Effector CD8-positive, alpha-beta T cell (primary cell): ENCODE results near the gene OTOG.

Experiments used
- DNase-seq: peaks from one replicate; lab custom pipeline; 2025; lab: John Stamatoyannopoulos, UW

The OTOG gene

DNA sequence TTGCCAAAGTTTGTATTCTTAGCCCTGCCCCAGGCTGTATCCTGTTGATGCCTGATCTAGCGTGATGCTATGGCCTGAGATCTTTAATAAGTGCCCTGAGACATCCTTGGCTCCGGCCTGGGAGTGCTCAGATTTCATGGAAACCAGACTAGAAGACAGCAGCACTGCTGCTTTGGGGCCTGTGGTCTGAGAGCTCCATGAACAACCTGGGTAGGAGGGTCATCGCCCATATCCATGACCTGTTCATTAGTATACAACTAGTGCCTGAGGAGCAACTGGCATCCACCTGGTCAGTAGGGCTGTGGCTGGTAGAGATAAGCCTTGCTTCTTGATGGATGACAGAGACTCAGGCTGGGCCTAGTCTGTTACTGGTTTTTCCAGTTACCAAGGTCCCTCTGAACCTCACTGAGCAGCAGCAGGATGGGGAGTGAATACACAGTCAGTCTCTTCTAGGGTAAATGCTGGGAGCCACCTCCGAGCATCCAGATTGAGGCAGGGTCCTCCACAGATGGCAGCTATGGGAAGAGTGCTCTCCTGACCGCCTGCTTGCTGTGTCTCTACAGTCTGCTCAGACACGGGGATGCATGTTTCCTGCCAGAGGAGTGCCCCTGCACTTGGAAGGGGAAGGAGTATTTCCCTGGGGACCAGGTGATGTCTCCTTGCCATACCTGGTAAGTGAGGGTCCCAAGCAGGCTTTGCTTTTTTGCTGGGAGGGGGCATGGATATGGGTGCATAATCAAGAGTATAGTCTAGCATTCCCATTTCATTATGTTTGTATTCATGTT is 39.0 kb downstream of the OTOG start:
- no peak for DNase-seq

DNA sequence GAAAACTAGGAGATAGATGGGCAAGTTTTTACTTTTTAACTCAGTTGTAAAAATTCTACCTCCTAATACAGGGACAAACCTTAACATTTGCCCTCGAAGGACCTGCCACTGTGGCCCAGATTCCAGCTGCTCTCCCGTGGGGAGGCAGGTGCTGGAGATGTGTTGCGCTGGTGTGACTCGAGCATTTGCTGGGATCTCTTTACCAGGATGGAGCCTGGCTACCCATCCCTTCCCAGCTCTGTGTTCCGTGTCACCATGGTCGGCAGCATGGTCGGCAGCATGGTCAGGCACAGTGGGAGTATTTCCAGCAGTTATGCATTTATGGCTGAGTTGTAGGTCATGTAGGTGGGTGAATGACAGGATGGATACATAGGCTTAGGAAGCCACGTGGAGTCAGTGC is 41.1 kb downstream of the OTOG start:
- DNase-seq = no peak

GRCh38 chr11:17588721-17589120 is 41.7 kb downstream of the OTOG start:
- DNase-seq = no peak

DNA sequence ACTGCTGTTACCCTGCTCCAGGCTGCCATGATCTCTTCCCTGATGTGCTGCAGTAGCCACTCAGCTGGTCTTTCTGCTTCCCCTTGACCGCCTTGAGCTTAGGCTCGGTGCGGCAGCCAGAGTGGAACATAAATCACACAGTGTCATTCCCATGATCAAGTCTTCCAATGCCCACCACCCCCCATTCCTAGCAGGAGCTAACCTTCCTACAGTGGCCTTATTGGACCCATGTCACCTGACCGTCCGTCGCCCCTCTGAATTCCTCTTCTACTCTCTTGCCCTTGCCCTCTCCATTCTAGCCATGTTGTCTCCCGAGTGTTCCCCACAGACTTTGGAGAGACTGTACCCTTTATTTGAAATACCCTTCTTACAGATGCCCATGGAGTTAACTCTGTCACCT is 43.4 kb downstream of the OTOG start:
- DNase-seq = no peak

DNA sequence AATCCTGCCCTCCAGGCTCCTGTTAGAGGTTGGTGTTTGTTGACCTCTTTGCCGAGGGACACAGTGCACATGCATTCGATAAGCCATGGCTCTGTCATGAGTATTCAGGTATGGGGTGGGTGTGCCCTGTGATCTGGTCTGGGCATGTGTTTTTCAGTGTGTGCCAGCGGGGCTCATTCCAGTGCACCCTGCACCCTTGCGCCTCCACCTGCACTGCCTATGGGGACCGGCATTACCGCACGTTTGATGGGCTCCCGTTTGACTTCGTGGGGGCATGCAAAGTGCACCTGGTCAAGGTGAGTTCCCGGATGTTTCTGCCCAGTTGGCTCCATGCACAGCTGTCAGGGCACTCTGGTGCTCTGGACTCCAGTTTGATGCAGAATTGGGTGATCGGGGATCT is 44.2 kb downstream of the OTOG start:
- no peak for DNase-seq

- no peak for DNase-seq
Observed at GRCh38 chr11:17593466-17594245, 46.6 kb downstream of the OTOG start.

- no peak for DNase-seq
Observed at GRCh38 chr11:17594686-17595192, 47.7 kb downstream of the OTOG start.

DNA sequence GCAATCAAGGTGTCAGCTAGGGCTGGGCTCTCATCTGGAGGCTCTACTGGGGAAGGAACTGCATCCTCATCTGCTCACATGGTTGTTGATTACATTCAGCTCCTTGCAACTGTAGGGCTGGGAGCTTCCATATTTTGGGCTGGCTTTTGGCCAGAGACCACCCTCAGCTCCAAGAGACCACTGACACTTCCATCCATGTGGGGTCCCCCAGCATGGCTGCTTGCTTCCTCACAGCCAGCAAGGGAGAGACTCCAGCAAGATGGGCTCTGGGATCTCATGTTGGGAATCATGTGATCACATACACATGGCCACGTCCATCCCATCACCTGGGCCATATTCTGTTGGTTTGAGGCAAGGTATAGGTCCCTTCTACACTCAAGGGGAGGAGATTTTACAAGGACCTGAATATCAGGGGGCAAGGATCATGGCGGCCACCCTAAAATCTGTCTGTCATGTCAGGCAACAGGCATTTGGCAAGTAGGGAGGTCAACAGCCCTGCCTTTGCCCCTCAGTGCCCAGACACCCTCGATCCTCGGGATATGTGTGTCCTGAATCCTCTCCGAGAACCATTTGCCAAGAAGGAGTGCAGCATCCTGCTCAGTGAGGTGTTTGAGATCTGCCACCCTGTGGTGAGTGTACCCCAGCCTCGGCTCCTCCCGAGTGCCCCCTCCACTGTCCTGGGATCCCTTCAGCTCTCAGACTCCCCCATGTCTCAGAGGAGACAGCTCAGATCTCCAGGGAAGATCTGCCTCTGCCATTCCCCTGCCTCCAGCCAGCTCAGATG is 48.7 kb downstream of the OTOG start:
- DNase-seq = no peak

- no peak for DNase-seq
Observed at GRCh38 chr11:17596310-17596669, 49.2 kb downstream of the OTOG start.

- no peak for DNase-seq
Observed at GRCh38 chr11:17596711-17597110, 49.7 kb downstream of the OTOG start.

- DNase-seq = no peak
Observed at GRCh38 chr11:17597770-17598169, 50.7 kb downstream of the OTOG start.

DNA sequence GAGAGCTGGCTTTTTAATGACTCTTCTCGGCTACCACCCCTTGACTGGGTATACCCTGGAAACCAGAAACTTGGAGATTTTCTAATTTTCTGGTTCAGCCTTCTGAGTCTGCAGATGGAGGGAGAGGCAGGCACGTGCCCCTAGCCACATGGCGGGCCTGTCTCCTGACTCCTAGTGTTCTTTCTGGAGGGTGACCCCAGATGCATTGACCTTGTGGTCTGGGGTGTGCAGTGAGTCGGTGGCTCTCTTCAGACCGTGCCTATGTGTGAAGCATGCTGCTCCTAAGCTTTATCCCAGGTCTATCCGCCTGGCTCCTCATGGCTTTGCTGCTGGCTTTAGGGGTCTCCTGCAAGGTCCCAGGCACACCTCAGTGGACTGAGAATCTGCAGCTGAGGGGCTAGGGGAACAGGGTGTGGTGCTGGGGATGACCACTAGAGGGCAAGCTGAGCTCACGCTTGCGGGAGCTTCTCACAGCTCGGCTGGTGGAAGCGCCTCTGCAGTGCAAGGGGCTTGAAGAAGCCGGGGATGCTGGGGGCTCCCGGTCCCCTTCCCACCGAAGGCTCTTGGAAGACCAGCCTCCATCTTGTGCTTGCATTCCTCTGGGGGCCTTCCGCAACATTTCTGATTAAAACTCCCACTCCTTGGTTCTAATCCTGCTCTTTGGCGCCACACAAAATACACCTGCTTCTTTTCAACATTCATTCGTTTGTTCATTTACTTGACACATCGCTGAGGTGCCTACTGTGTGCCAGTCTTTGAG is 51.8 kb downstream of the OTOG start:
- peak; percentile 37 for DNase-seq

DNA sequence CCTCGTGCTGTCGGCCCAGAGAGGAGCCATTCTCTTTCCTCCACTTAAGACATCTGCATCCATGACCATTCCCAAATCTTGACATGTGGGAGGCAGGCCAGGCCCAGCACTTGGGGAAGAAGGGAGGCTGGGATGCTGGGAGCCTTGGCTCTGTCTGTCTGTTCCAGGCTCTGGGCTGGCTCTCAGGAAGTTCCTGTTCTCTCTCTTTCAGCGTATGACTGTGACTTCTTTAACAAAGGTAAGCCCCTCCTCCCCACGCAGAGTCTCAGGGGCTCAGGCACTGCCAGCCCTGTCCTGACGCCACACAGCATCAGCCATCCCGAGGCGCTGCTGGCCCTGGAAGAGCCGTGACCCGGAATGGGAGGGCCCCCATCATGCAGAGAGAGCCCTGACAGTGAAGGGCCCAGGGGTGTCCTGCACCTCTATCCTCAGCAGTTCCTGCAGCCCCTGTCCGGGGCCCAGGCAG is 52.4 kb downstream of the OTOG start:
- DNase-seq = no peak

GRCh38 chr11:17600316-17601255 is 53.5 kb downstream of the OTOG start:
- DNase-seq = no peak

DNA sequence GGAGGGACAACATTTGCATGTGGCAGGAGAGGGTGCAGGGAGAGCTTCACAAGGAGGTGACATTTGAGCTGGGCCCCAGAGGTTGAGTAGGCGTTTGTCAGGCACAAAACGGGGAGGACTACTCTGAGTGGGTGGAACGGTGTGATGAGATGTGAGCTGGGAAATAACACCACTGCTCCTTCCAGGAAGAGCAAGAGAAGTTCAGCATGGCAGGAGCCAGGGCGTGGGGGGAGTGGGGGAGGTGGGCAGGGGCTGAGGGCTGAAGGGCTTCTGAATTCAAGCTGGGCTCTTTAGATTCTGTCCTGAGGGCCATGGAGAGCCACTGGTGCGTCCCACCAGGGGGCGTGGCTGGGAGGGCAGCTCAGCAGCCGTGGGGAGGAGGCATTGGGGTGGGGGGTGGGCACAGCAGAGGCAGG is 54.2 kb downstream of the OTOG start:
- no peak for DNase-seq

DNA sequence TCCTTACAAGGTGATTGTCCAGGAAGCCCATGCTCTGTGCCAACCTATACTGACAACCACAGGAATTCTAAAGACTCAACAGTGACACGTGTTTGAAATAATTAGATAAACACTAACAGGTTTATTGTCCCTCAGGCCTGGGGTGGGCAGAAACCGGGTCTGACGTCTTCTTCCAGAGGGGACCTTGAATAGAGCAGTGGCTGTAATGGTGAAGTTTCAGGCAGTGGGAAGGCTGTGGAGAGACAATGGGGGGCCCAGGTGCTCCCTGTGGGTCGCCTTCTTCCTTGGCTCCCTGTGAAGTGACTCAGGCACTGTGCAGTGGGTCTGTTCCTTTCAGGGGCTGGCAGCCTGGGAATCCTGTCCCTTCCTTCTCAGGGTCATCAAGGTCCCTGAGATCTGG is 54.6 kb downstream of the OTOG start:
- DNase-seq = no peak

GRCh38 chr11:17602105-17603001 is 55.3 kb downstream of the OTOG start:
- DNase-seq = no peak

- DNase-seq = no peak
Observed at GRCh38 chr11:17603056-17603825, 56.2 kb downstream of the OTOG start.
